Measurements from ENCODE around the gene CNTD1. TPM values are rescaled to one million over a fixed set of nuclear protein-coding genes. Genes with fewer than 3 reads are reported as not detected.
A peak's percentile ranks its signal among the peaks of the same experiment; 100 is the strongest.
"Not testable (repeated sequence)": the region's sequence is repeated elsewhere in the genome, so short reads cannot be mapped to it uniquely, and the experiment has no call there.

Gene CNTD1
- total RNA-seq, 2 experiments from 2014 or later = 0.06 TPM; not detected in 1

DNA sequence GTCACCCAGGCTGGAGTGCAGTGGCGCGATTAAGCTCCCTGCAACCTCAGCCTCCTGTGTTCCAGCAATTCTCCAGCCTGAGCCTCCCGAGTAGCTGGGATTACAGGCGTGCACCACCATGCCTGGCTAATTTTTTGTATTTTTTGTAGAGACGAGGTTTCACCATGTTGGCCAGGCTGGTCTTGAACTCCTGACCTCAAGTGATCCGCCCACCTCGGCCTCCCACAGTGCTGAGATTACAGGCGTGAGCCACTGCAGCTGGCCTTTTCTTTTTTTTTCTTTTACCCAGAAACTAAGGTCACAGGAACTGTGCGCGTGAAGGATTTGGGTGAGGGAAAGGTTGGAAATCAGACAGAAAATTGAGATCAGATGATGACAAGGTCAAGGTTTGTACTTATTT is 28.7 kb upstream of the CNTD1 start:
- H3K9me3 ChIP-seq (ENCODE audit: low read length); CTCF ChIA-PET (ENCODE audit: unreplicated experiment); H2AFZ ChIP-seq (ENCODE audit: low read length); H3K9me2 ChIP-seq (ENCODE audit: insufficient read depth, low read length); H3K4me2 ChIP-seq (ENCODE audit: low read length); H4K20me1 ChIP-seq (ENCODE audit: insufficient read depth, low read length); BruUV-seq (replicated peaks); H3K27ac ChIP-seq (ENCODE audit: low read depth, low read length, poor library complexity, severe bottlenecking); DNase-seq (ENCODE audit: low spot score); H3K36me3 ChIP-seq (ENCODE audit: insufficient read depth, low read length); H3K4me1 ChIP-seq (ENCODE audit: insufficient read depth, low read length, poor library complexity, severe bottlenecking); intact Hi-C loops (cut with micrococcal nuclease; ENCODE audit: unreplicated experiment); H3K4me3 ChIP-seq (ENCODE audit: low read depth, low read length, poor library complexity, severe bottlenecking): not testable (repeated sequence)
- POLR2A ChIA-PET = interaction anchor here (0.6 to 0.7 kb wide), 2 partner anchors 92 to 106 kb away, joined by 3 to 5 read pairs; no protein-coding TSS in a partner anchor
- peaks cover 12% of the 10 kb centered on the region; the same call in 1 of the 2 replicates for H3K79me2 ChIP-seq (ENCODE audit: insufficient read depth, low read depth, low read length)

DNA sequence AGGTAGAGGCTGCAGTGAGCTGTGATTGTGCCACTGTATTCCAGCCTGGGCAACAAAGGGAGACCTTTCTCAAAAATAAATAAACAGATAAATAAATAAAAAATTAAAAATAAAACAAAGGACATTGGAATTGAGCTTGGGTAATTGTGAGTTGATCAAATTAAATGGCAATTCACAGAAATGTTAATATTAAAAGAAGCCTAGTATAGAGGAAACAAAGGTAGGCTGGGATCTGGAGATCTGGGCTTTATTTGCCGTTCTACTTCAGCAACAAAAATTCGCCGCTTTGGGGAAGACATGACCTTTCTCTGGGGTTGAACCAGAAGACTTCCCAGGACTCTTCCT is 25.7 kb upstream of the CNTD1 start:
- DNase-seq (ENCODE audit: low spot score) = no peak
- TF ChIP-seq EZH2phosphoT487 (IDR thresholded peaks at IDR 0.05; ENCODE audit: borderline replicate concordance, low read depth, low read length) (no peak), CTCF (conservative IDR thresholded peaks at IDR 0.05; ENCODE audit: low read length) (no peak)
- Histone ChIP-seq H3K36me3 (ENCODE audit: insufficient read depth, low read length) (peaks cover 25% of the 10 kb centered on the region), H4K20me1 (ENCODE audit: insufficient read depth, low read length) (no peaks in the 10 kb centered on the region), H3K9me3 (ENCODE audit: low read length) (no peaks in the 10 kb centered on the region), H3K4me3 (ENCODE audit: low read depth, low read length, poor library complexity, severe bottlenecking) (peak overlapping the region; percentile 88), H3K9me2 (ENCODE audit: insufficient read depth, low read length) (no peaks in the 10 kb centered on the region), H3K79me2 (ENCODE audit: insufficient read depth, low read depth, low read length) (peaks cover 12% of the 10 kb centered on the region; the same call in 1 of the 2 replicates), H2AFZ (ENCODE audit: low read length) (peak overlapping the region; percentile 61), H3K4me1 (ENCODE audit: insufficient read depth, low read length, poor library complexity, severe bottlenecking) (peaks cover 7% of the 10 kb centered on the region), H3K4me2 (ENCODE audit: low read length) (peak overlapping the region; percentile 88), H3K27ac (ENCODE audit: low read depth, low read length, poor library complexity, severe bottlenecking) (peak overlapping the region; percentile 42)
- POLR2A ChIA-PET = interaction anchor here (0.5 to 1.4 kb wide), 6 partner anchors 13 to 1349 kb away, joined by 3 to 4 read pairs (median 3); partner anchors contain the start of gene PSMC3IP
- CTCF ChIA-PET (ENCODE audit: unreplicated experiment) = interaction anchor here (0.7 to 1.4 kb wide), 2 partner anchors 9 to 16 kb away, joined by 3 read pairs; no protein-coding TSS in a partner anchor
- intact Hi-C loops (cut with micrococcal nuclease; ENCODE audit: unreplicated experiment) = loop anchor here (1.0 kb wide), 1 partner anchor 51 kb away; the partner anchor contains the start of gene BECN1
- TSS peak; percentile 98 for BruUV-seq (replicated peaks)

DNA sequence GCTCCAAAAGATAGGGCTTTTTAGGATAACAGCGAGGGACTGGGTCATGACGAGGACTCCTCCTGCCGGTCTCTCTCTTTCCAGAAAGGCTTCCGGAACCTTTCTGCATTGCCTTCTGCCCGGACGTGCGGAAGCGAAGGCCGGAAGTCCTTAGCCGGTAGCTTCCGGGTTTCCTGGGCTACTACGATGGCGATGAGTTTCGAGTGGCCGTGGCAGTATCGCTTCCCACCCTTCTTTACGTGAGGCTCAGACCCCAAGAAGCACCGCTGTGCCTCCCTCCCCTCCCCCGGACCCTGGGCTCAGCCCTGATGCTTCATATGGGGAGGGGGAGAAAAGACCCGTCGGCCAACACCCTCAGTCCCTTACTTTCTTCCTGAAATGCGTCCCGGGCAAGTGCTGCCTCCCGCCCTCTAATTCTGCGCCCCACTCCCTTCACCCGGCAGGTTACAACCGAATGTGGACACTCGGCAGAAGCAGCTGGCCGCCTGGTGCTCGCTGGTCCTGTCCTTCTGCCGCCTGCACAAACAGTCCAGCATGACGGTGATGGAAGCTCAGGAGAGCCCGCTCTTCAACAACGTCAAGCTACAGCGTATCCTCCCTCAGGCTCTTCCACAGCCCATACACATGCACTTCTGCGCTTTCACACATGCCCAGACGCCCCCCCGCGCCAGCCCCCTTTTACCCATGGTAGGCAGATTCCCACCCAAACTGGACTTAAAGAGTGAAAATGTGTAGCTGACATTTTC is 25.2 kb upstream of the CNTD1 start, which contains the start of gene VPS25:
Gene VPS25, plus strand, starts transcription at position 160 of the 746 bp plus-strand sequence. Its CDS starts 27 bp downstream, at position 187.
- CTCF ChIA-PET (ENCODE audit: unreplicated experiment) = interaction anchor here (1.4 kb wide), 1 partner anchor 17 kb away, joined by 3 read pairs; no protein-coding TSS in a partner anchor
- intact Hi-C loops (cut with micrococcal nuclease; ENCODE audit: unreplicated experiment) = loop anchor here (1.0 kb wide), 1 partner anchor 51 kb away; the partner anchor contains the start of gene BECN1
- Histone ChIP-seq H3K36me3 (ENCODE audit: insufficient read depth, low read length) (peaks cover 30% of the 10 kb centered on the region), H3K4me1 (ENCODE audit: insufficient read depth, low read length, poor library complexity, severe bottlenecking) (peaks cover 7% of the 10 kb centered on the region), H3K4me3 (ENCODE audit: low read depth, low read length, poor library complexity, severe bottlenecking) (peak within 1 kb of the TSS; percentile 88), H3K9me2 (ENCODE audit: insufficient read depth, low read length) (no peaks in the 10 kb centered on the region), H3K79me2 (ENCODE audit: insufficient read depth, low read depth, low read length) (peaks cover 12% of the 10 kb centered on the region; the same call in 1 of the 2 replicates), H2AFZ (ENCODE audit: low read length) (peak within 1 kb of the TSS; percentile 61), H3K4me2 (ENCODE audit: low read length) (peak within 1 kb of the TSS; percentile 88), H3K9me3 (ENCODE audit: low read length) (no peaks in the 10 kb centered on the region), H3K27ac (ENCODE audit: low read depth, low read length, poor library complexity, severe bottlenecking) (peak within 1 kb of the TSS; percentile 42), H4K20me1 (ENCODE audit: insufficient read depth, low read length) (no peaks in the 10 kb centered on the region)
- POLR2A ChIA-PET = interaction anchor here (0.6 to 1.4 kb wide), 9 partner anchors 13 to 195 kb away, joined by 3 to 6 read pairs (median 3); partner anchors contain the start of genes PSMC3IP and RETREG3
- no TSS peak for BruUV-seq (replicated peaks)
- DNase-seq (ENCODE audit: low spot score) = peak; percentile 88
- TF ChIP-seq EZH2phosphoT487 (IDR thresholded peaks at IDR 0.05; ENCODE audit: borderline replicate concordance, low read depth, low read length) (no peak), CTCF (conservative IDR thresholded peaks at IDR 0.05; ENCODE audit: low read length) (no peak; the same call in 1 of the 2 replicates)

Data from OCI-LY7 (cell line).